ENCODE measurements around the gene PTGES3.
"Not testable (repeated sequence)": the region's sequence is repeated elsewhere in the genome, so short reads cannot be mapped to it uniquely, and the experiment has no call there.

PTGES3 gene

GRCh38 chr12:56648023-56648422 lies 40.1 kb downstream of the PTGES3 start:
- Mint-ChIP-seq H3K4me1 (ENCODE audit: low read depth) (peaks cover 27% of the 10 kb centered on the region), H3K36me3 (ENCODE audit: low read depth) (peaks cover 37% of the 10 kb centered on the region)
- H3K4me3 Mint-ChIP-seq, H3K9me3 Mint-ChIP-seq, H3K27me3 Mint-ChIP-seq, H3K27ac Mint-ChIP-seq: not testable (repeated sequence)

- H3K9me3 Mint-ChIP-seq, result no peaks in the 10 kb centered on the region
- no peaks in the 10 kb centered on the region for H3K27me3 Mint-ChIP-seq
- H3K36me3 Mint-ChIP-seq (ENCODE audit: low read depth), result peaks cover 47% of the 10 kb centered on the region
- peak within 1 kb of the TSS; percentile 92 for H3K4me3 Mint-ChIP-seq
- H3K4me1 Mint-ChIP-seq (ENCODE audit: low read depth), result peaks cover 34% of the 10 kb centered on the region
- peak within 1 kb of the TSS; percentile 93 for H3K27ac Mint-ChIP-seq
Observed at GRCh38 chr12:56645717-56646446, 42.2 kb downstream of the PTGES3 start, which contains the start of gene ATP5F1B. Gene ATP5F1B, minus strand, starts transcription at chr12:56645984. Its CDS starts 21 bp downstream, at chr12:56645963.

- Mint-ChIP-seq H3K36me3 (ENCODE audit: low read depth) (peaks cover 53% of the 10 kb centered on the region), H3K27me3 (no peaks in the 10 kb centered on the region), H3K4me3 (peak overlapping the region; percentile 92), H3K4me1 (ENCODE audit: low read depth) (peaks cover 34% of the 10 kb centered on the region), H3K9me3 (no peaks in the 10 kb centered on the region), H3K27ac (peak overlapping the region; percentile 93)
Observed at GRCh38 chr12:56645201-56645716, 42.8 kb downstream of the PTGES3 start.

GRCh38 chr12:56644654-56645053 lies 43.4 kb downstream of the PTGES3 start:
- peaks cover 59% of the 10 kb centered on the region for H3K36me3 Mint-ChIP-seq (ENCODE audit: low read depth)
- no peaks in the 10 kb centered on the region for H3K9me3 Mint-ChIP-seq
- peaks cover 37% of the 10 kb centered on the region for H3K4me1 Mint-ChIP-seq (ENCODE audit: low read depth)
- H3K4me3 Mint-ChIP-seq, result peak overlapping the region; percentile 92
- H3K27me3 Mint-ChIP-seq, result no peaks in the 10 kb centered on the region
- peak overlapping the region; percentile 93 for H3K27ac Mint-ChIP-seq

- Mint-ChIP-seq H3K4me1 (ENCODE audit: low read depth) (peaks cover 54% of the 10 kb centered on the region), H3K27ac (no peak overlapping the region), H3K27me3 (no peaks in the 10 kb centered on the region), H3K9me3 (no peaks in the 10 kb centered on the region), H3K4me3 (no peak overlapping the region), H3K36me3 (ENCODE audit: low read depth) (peaks cover 81% of the 10 kb centered on the region)
Observed at GRCh38 chr12:56641219-56641618, 46.9 kb downstream of the PTGES3 start.

- Mint-ChIP-seq H3K4me3 (no peak overlapping the region), H3K36me3 (ENCODE audit: low read depth) (peaks cover 45% of the 10 kb centered on the region), H3K27me3 (no peaks in the 10 kb centered on the region), H3K9me3 (no peaks in the 10 kb centered on the region), H3K4me1 (ENCODE audit: low read depth) (peaks cover 61% of the 10 kb centered on the region), H3K27ac (peak overlapping the region; percentile 8)
Observed at GRCh38 chr12:56637621-56638020, 50.5 kb downstream of the PTGES3 start.

- Mint-ChIP-seq H3K9me3 (no peaks in the 10 kb centered on the region), H3K27ac (peak overlapping the region; percentile 93), H3K4me1 (ENCODE audit: low read depth) (peaks cover 62% of the 10 kb centered on the region), H3K36me3 (ENCODE audit: low read depth) (peaks cover 38% of the 10 kb centered on the region), H3K4me3 (peak overlapping the region; percentile 95), H3K27me3 (no peaks in the 10 kb centered on the region)
Observed at GRCh38 chr12:56636675-56637540, 51.2 kb downstream of the PTGES3 start.

GRCh38 chr12:56635806-56636674 lies 52.0 kb downstream of the PTGES3 start:
- H3K36me3 Mint-ChIP-seq (ENCODE audit: low read depth), result peaks cover 33% of the 10 kb centered on the region
- no peaks in the 10 kb centered on the region for H3K9me3 Mint-ChIP-seq
- no peaks in the 10 kb centered on the region for H3K27me3 Mint-ChIP-seq
- H3K4me1 Mint-ChIP-seq (ENCODE audit: low read depth), result peaks cover 71% of the 10 kb centered on the region
- H3K27ac Mint-ChIP-seq, result peak overlapping the region; percentile 93
- peak overlapping the region; percentile 95 for H3K4me3 Mint-ChIP-seq

GRCh38 chr12:56634837-56635791 lies 53.0 kb downstream of the PTGES3 start:
- Mint-ChIP-seq H3K27ac (peak overlapping the region; percentile 93), H3K4me3 (peak overlapping the region; percentile 95), H3K9me3 (no peaks in the 10 kb centered on the region), H3K36me3 (ENCODE audit: low read depth) (peaks cover 26% of the 10 kb centered on the region), H3K27me3 (no peaks in the 10 kb centered on the region), H3K4me1 (ENCODE audit: low read depth) (peaks cover 79% of the 10 kb centered on the region)

GRCh38 chr12:56634242-56634836 lies 53.7 kb downstream of the PTGES3 start:
- peak overlapping the region; percentile 95 for H3K4me3 Mint-ChIP-seq
- H3K9me3 Mint-ChIP-seq, result no peaks in the 10 kb centered on the region
- peaks cover 21% of the 10 kb centered on the region for H3K36me3 Mint-ChIP-seq (ENCODE audit: low read depth)
- no peaks in the 10 kb centered on the region for H3K27me3 Mint-ChIP-seq
- peaks cover 76% of the 10 kb centered on the region for H3K4me1 Mint-ChIP-seq (ENCODE audit: low read depth)
- H3K27ac Mint-ChIP-seq, result peak overlapping the region; percentile 73

- H3K4me1 Mint-ChIP-seq (ENCODE audit: low read depth), result peaks cover 80% of the 10 kb centered on the region
- no peaks in the 10 kb centered on the region for H3K27me3 Mint-ChIP-seq
- peak overlapping the region; percentile 9 for H3K27ac Mint-ChIP-seq
- peak overlapping the region; percentile 95 for H3K4me3 Mint-ChIP-seq
- H3K36me3 Mint-ChIP-seq (ENCODE audit: low read depth), result peaks cover 21% of the 10 kb centered on the region
- H3K9me3 Mint-ChIP-seq, result no peaks in the 10 kb centered on the region
Observed at GRCh38 chr12:56633468-56634241, 54.4 kb downstream of the PTGES3 start.

GRCh38 chr12:56632701-56633467 lies 55.2 kb downstream of the PTGES3 start:
- H3K4me1 Mint-ChIP-seq (ENCODE audit: low read depth), result peaks cover 82% of the 10 kb centered on the region
- peak overlapping the region; percentile 95 for H3K4me3 Mint-ChIP-seq
- H3K27me3 Mint-ChIP-seq, result no peaks in the 10 kb centered on the region
- H3K36me3 Mint-ChIP-seq (ENCODE audit: low read depth), result peaks cover 19% of the 10 kb centered on the region
- H3K27ac Mint-ChIP-seq, result peak overlapping the region; percentile 77
- no peaks in the 10 kb centered on the region for H3K9me3 Mint-ChIP-seq
